ENCODE results near the gene PTCRA. TPM values are rescaled to one million over a fixed set of nuclear protein-coding genes. Genes with fewer than 3 reads are reported as not detected.
A peak's percentile ranks its signal among the peaks of the same experiment; 100 is the strongest.
"Not testable (repeated sequence)": the region's sequence is repeated elsewhere in the genome, so short reads cannot be mapped to it uniquely, and the experiment has no call there.

Gene PTCRA
- total and polyA plus RNA-seq, 2 of the 4 experiments (the other 2 are of a cell fraction): not detected

- no peak overlapping the region for H3K4ac ChIP-seq (ENCODE audit: low read depth, low read length)
- H3K4me3 ChIP-seq (ENCODE audit: insufficient read depth, low read depth, low read length): no peak overlapping the region
- peak overlapping the region; percentile 70 for H2AK9ac ChIP-seq (replicated peaks; ENCODE audit: low read depth, low read length, poor library complexity)
- H2BK15ac ChIP-seq (ENCODE audit: low read depth, low read length): no peak overlapping the region
- no peaks in the 10 kb centered on the region; the same call in 1 of the 2 replicates for H3K9me1 ChIP-seq (ENCODE audit: insufficient read depth, low read length)
- H3K27me3 ChIP-seq (ENCODE audit: control insufficient read depth, insufficient read depth, low read length): no peaks in the 10 kb centered on the region
- no peaks in the 10 kb centered on the region for H3K4me1 ChIP-seq (ENCODE audit: control insufficient read depth, insufficient read depth, low read length)
- H2BK20ac ChIP-seq (ENCODE audit: low read depth, low read length): no peak overlapping the region
- POLR2A ChIA-PET (ENCODE audit: unreplicated experiment): interaction anchor here (0.5 kb wide), 1 partner anchor 11 kb away, joined by 4 read pairs; no protein-coding TSS in a partner anchor
- H3K9ac ChIP-seq (ENCODE audit: low read depth, low read length): no peak overlapping the region
- dilution Hi-C loops (cut with HindIII; ENCODE audit: low sequenced_read_pairs, unreplicated experiment): no loop called here
- no peak for TF ChIP-seq BHLHE40 (IDR thresholded peaks at IDR 0.05; ENCODE audit: low read depth, low read length)
- TF ChIP-seq CHD1 (IDR thresholded peaks at IDR 0.05; ENCODE audit: low read depth, low read length): no peak
- no peak for TF ChIP-seq RFX5 (IDR thresholded peaks at IDR 0.05; ENCODE audit: low read depth, low read length)
- no peak for TF ChIP-seq MXI1 (IDR thresholded peaks at IDR 0.05; ENCODE audit: borderline replicate concordance, low read depth, low read length)
- TF ChIP-seq ELK1 (IDR thresholded peaks at IDR 0.05; ENCODE audit: borderline replicate concordance, low read depth, low read length): no peak
- no peak overlapping the region for H4K5ac ChIP-seq (ENCODE audit: low read depth, low read length)
- H2AFZ ChIP-seq (replicated peaks; ENCODE audit: low read length, poor library complexity): no peak overlapping the region
- no peak overlapping the region for H3K56ac ChIP-seq (ENCODE audit: extremely low read depth, insufficient read depth, low read length)
- no peak overlapping the region for H2AK5ac ChIP-seq (ENCODE audit: low read depth, low read length)
- CTCF ChIA-PET: no interaction called here
- no peak overlapping the region for H3K14ac ChIP-seq (replicated peaks; ENCODE audit: low read depth, low read length)
- H3K27ac ChIP-seq (ENCODE audit: insufficient read depth, low read length): no peak overlapping the region
- peaks cover 11 to 18% of the 10 kb centered on the region in 2 experiments for H3K79me1 ChIP-seq (ENCODE audit: low read depth in 1 of 2, low read length in 2 of 2)
- no CpG with 5 or more reads among the region's 6 CpGs for WGBS, 2 experiments (ENCODE audit: extremely low coverage in 2 of 2, insufficient read length in 1 of 2)
- no peak overlapping the region for H3K18ac ChIP-seq (ENCODE audit: low read depth, low read length)
- H4K8ac ChIP-seq (ENCODE audit: low read depth in 2 of 2, low read length in 2 of 2): no peak overlapping the region
- no peak overlapping the region for H3K23ac ChIP-seq (ENCODE audit: low read depth, low read length)
- no peak overlapping the region for H2BK5ac ChIP-seq (ENCODE audit: low read depth, low read length, poor library complexity, severe bottlenecking)
- intact Hi-C loops (cut with micrococcal nuclease): no loop called here
- H3K4me2 ChIP-seq (ENCODE audit: low read depth, low read length): no peak overlapping the region
- ATAC-seq (ENCODE audit: low read depth) (no peak), DNase-seq (no peak)
- peaks cover 32% of the 10 kb centered on the region for H3K36me3 ChIP-seq (ENCODE audit: control insufficient read depth, insufficient read depth, low read length)
- H4K91ac ChIP-seq (ENCODE audit: insufficient read depth, low read depth, low read length): no peak overlapping the region
- in situ Hi-C loops (cut with MboI; ENCODE audit: low sequenced_read_pairs): no loop called here
- BruUV-seq (replicated peaks): no TSS peak
- H2BK120ac ChIP-seq (ENCODE audit: low read depth, low read length): no peak overlapping the region
- H3K9me3 ChIP-seq (ENCODE audit: control insufficient read depth, insufficient read depth, low read length): no peaks in the 10 kb centered on the region
- no peaks in the 10 kb centered on the region; the same call in 1 of the 2 replicates for H4K20me1 ChIP-seq (ENCODE audit: insufficient read depth, low read length)
These were observed 24.7 kb downstream of the PTCRA start for GRCh38 chr6:42940493-42941045.

DNA sequence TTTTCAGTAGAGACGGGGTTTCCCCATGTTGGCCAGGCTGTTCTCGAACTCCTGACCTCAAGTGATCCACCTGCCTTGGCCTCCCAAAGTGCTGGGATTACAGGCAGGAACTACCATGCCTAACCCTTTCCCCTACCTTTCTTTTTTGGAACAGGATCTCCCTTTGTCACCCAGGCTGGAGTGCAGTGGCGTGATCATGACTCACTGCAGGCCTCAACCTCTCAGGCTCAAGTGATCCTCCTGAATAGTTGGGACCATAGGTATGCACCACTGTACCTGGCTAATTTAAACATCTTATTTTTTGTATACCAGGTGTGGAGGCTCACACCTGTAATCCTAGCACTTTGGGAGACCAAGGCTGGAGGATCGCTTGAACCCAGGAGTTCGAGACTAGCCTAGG, 25.5 kb downstream of the PTCRA start:
- H3K4me1 ChIP-seq (ENCODE audit: control insufficient read depth, insufficient read depth, low read length); DNase-seq: not testable (repeated sequence)

More for the DNA sequence above, 25.5 kb downstream of the PTCRA start:
- H2BK20ac ChIP-seq (ENCODE audit: low read depth, low read length); H4K20me1 ChIP-seq (ENCODE audit: insufficient read depth, low read length); H3K56ac ChIP-seq (ENCODE audit: extremely low read depth, insufficient read depth, low read length); H2BK120ac ChIP-seq (ENCODE audit: low read depth, low read length); in situ Hi-C loops (cut with MboI; ENCODE audit: low sequenced_read_pairs); H3K4ac ChIP-seq (ENCODE audit: low read depth, low read length); H3K4me2 ChIP-seq (ENCODE audit: low read depth, low read length); H3K4me3 ChIP-seq (ENCODE audit: insufficient read depth, low read depth, low read length); H4K8ac ChIP-seq (ENCODE audit: low read depth in 2 of 2, low read length in 2 of 2); H3K9ac ChIP-seq (ENCODE audit: low read depth, low read length); H3K9me3 ChIP-seq (ENCODE audit: control insufficient read depth, insufficient read depth, low read length); CTCF ChIA-PET; ATAC-seq (ENCODE audit: low read depth); H2AK5ac ChIP-seq (ENCODE audit: low read depth, low read length); intact Hi-C loops (cut with micrococcal nuclease); H4K91ac ChIP-seq (ENCODE audit: insufficient read depth, low read depth, low read length); H2BK5ac ChIP-seq (ENCODE audit: low read depth, low read length, poor library complexity, severe bottlenecking); H3K27ac ChIP-seq (ENCODE audit: insufficient read depth, low read length); H2BK15ac ChIP-seq (ENCODE audit: low read depth, low read length); H4K5ac ChIP-seq (ENCODE audit: low read depth, low read length); BruUV-seq (replicated peaks); H3K14ac ChIP-seq (replicated peaks; ENCODE audit: low read depth, low read length); H3K18ac ChIP-seq (ENCODE audit: low read depth, low read length); H3K23ac ChIP-seq (ENCODE audit: low read depth, low read length); H3K27me3 ChIP-seq (ENCODE audit: control insufficient read depth, insufficient read depth, low read length); H2AFZ ChIP-seq (replicated peaks; ENCODE audit: low read length, poor library complexity); dilution Hi-C loops (cut with HindIII; ENCODE audit: low sequenced_read_pairs, unreplicated experiment); H3K9me1 ChIP-seq (ENCODE audit: insufficient read depth, low read length); H2AK9ac ChIP-seq (replicated peaks; ENCODE audit: low read depth, low read length, poor library complexity): not testable (repeated sequence)
- Histone ChIP-seq H3K36me3 (ENCODE audit: control insufficient read depth, insufficient read depth, low read length) (peaks cover 28% of the 10 kb centered on the region), H3K79me1 (ENCODE audit: low read depth in 1 of 2, low read length in 2 of 2) (peaks cover 7 to 14% of the 10 kb centered on the region in 2 experiments; a peak in 3 of 4 replicates)
- 100% methylated on average over 2 of the region's 5 CpGs; no CpG with 5 or more reads in 1 of the 2 experiments for WGBS, 2 experiments (ENCODE audit: extremely low coverage in 2 of 2, insufficient read length in 1 of 2)
- POLR2A ChIA-PET (ENCODE audit: unreplicated experiment): interaction anchor here (0.5 kb wide), 1 partner anchor 12 kb away, joined by 4 read pairs; no protein-coding TSS in a partner anchor
